Endometrial microvascular endothelial cells (primary cell): Measurements from ENCODE around the gene QKI. TPM values are rescaled to one million over a fixed set of nuclear protein-coding genes. Genes with fewer than 3 reads are reported as not detected.

Experiments used
- in situ Hi-C: cut with HindIII; loops from 2 replicates; pipeline ENCODE4 v1.10.0; 2017; ENCODE audit warnings: low sequenced_read_pairs, low pct_unique_long_range_greater_than_20kb; ENCODE audit errors: inconsistent ontology term
- total RNA-seq: library from RNA; depleted of rRNA; stranded (reverse); fragments of >200 nt; gene quantifications from one replicate; pipeline ENCODE4 v1.2.3, GENCODE V29; 2015; ENCODE audit errors: inconsistent ontology term

QKI gene
- total RNA-seq, 1 donor from 2014 or later = 150 TPM

GRCh38 chr6:163408352-163408991 is 6.0 kb upstream of the QKI start:
- in situ Hi-C loops = loop anchor here (25.0 kb wide), 1 partner anchor 221 kb away; no protein-coding TSS in a partner anchor

- in situ Hi-C loops = loop anchor here (25.0 kb wide), 1 partner anchor 222 kb away; no protein-coding TSS in a partner anchor
These were observed 4.8 kb upstream of the QKI start for GRCh38 chr6:163409712-163410111.

DNA sequence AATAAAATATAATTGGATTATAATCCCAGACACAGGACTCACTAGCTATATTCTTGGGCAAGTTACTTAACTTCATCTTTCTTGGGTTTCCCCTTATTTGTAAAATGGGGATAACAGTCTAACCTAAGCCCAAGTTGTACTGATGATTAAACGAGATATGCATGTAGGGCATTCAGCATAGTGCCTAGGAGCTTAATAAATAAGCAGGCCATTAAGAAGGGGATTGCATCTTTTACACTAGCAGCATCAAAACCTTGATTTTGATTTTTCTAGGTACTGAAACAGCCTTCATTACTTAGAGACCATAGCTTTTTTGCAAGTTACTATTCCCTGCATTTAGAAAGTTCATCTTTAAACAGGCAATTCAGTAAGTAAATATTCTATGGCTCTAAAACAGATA is 2.2 kb upstream of the QKI start:
- in situ Hi-C loops = loop anchor here (25.0 kb wide), 1 partner anchor 225 kb away; no protein-coding TSS in a partner anchor

DNA sequence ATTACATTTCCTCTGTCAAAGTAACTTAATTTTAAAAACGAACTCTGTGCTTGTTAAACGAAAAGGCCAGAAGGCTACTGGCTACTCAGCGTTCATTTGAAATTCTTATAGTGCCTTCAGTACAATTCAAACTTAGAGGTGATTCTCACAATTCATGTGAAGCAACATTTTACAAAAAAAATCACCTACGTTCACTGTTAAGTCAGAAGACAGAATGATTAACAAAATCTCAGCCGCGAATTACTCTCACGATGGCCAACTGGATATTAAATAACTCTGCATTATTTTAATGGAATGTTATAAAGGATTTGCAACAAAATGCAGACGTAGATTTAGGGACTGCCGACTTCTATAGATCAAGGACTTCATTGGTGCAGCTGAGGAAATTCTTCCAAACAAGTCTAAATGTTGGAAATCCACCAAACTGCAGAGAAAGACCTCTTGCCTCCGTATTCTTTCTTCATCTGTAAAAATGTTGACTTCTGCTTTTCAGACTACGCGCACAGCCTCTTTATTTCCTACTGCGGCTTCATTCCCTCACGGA is 1.6 kb upstream of the QKI start:
- in situ Hi-C loops = loop anchor here (25.0 kb wide), 1 partner anchor 226 kb away; no protein-coding TSS in a partner anchor

DNA sequence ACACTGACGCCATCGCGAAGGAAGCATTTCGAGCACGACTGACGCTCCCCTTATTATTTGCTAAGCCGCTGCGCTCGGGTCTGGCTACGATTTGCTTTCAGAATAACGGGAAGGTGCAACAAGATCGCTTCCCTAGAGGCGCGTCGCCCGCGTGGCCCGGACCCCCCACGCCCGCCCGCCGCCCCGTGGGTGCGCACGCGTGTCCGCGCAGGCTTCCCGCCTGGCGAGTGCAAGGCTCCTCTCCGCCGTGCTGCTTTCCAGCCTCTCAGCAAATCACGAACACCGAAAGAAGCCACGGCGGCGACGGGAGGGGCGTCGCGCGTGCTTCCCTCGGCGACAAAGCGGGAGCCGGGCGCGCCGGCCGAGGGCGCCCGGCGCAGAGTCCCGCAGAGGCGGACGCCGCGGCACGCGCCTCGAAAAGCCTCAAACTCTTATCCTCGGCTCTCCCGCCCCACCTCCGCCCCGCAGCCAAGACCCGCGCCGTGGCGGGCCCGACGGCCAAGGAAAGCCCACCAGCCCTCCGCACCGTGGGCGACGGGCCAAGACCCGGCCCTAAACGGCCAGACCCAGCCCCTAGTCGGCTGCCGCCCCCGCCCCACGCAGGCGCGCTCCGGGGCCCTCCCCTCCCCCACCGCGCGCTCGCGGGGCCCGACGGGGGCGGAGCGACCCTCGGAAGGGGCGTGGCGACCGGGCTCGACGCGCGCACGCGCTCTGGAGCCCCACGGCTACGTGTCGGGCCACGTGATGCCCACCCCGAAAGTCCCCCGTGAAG is 987 bp upstream of the QKI start:
- in situ Hi-C loops = loop anchor here (25.0 kb wide), 1 partner anchor 226 kb away; no protein-coding TSS in a partner anchor

DNA sequence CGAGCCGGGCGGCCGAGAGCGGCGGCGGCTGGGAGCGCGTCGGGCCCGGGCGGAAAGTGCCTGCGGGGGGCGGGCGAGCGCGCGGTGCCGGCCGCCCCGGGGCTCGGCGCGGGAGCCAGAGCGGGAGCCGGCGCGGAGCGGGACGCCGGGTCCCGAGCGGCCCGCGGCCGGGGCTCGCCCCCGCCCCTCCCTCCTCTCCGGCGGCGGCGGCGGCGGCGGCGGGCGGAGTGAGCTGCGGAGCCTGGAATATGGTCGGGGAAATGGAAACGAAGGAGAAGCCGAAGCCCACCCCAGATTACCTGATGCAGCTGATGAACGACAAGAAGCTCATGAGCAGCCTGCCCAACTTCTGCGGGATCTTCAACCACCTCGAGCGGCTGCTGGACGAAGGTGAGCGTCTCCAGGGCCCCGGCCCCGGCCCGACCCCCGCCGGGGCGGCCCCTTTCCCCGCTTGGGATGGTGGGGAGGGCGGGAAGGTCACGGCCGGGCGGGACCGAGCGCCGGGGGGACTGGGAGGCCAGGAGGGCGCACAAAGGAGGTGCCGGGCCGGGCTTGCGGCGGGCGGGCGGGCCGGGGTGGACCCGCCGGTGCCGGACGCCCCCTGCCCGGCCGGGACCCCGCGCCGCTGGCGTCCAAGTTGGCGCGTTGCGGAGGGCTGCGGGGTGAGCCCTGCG is 565 bp downstream of the QKI start:
- in situ Hi-C loops = loop anchor here (25.0 kb wide), 1 partner anchor 228 kb away; no protein-coding TSS in a partner anchor

DNA sequence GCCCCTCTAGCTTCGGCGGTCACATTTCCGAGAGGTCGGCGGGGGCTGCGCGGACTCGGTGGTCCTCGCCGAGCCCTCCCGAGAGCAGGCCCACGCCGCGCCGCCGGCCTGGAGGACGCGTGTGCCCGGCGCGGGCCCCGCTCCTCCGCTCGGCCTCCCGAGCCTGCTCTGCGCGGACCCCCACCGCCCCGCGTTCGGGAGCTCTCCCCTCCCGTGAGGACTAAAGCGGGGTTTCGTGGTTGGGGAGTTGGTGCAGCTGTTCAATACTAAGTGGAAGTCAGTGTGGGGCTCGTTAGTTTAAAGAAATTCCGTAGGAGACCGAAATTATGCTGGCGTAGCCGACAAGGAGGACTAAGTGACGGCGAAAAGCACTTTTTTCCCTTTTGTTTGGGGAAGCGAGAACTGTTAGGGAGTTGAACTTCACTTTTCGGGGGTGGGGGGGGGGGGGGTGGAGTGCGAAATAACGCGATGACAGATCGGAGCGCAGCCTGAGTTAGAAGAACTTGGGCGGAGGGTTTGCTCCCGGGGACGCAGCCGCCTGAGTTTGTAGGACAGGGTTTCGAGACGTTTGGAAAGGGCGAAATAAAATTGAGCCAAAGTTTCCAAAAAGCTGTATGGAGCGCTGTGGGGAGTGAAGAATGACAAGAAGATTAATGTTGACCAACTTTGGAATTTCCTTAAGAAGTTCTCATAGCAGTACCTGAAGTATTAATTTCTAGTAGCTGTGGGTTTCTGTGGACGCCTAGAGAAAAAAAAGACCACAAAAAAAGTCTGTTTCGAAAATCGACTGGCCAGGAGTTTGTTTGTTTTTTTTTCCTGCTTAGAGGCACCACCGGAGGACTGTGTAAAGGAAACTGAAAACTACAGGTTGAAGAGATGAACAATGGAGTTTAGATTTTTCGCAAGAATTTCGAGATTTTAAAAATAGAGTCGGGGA is 1.4 kb downstream of the QKI start:
- in situ Hi-C loops = loop anchor here (25.0 kb wide), 1 partner anchor 229 kb away; no protein-coding TSS in a partner anchor

- in situ Hi-C loops = loop anchor here (25.0 kb wide), 1 partner anchor 229 kb away; no protein-coding TSS in a partner anchor
These were observed 2.2 kb downstream of the QKI start for GRCh38 chr6:163416557-163417253.

DNA sequence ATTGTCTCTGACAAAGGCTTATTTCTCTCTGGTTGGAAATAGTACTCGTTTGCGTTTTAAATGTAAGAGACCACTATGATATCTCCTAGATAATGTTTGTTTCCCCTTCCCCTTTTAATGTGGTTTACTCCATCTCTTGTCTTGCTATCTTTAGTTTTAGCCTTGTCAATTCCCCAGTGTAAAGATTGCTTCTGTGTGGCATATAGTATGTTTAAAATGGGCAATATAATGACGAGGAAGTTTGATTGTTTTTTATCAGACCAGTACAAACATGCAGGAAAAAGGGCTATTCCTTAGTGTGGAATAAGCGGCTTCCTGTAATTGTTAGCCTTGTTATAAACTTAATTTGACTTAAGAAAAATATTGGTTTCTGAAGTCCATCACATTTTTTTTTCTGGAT is 3.1 kb downstream of the QKI start:
- in situ Hi-C loops = loop anchor here (25.0 kb wide), 1 partner anchor 230 kb away; no protein-coding TSS in a partner anchor

DNA sequence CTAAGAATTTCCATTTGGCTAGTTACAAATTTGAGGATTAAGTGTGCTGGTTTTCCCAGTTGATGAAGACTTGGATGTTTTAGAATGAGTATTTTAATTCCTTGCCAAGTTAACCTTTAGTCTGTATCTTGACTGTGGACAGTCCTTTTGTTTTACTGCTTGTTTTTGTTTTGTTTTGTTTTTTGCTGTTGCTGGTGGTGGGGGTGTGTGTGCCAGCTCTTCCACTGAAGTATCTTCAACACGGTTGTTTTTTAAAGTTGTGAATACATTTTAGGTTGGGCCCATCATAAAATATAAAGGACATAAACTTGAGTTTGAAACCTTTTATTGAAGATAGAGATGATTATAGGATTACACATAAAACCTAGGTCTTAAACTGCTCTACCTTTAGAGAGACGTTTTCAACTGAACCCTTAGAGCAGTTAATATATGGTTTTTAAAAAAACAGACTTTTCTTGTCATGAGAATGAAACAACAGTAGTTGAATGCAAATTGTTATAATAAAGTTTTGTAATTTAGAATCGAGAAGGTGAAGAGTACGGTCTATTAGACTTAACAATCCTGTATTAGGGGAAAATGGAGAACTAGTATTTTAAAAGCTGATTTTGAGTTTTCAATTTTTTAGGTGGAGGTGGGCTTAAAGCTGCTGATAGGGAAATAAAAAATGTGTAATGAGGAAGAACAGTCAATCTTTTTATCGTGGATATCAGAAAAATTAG is 4.0 kb downstream of the QKI start:
- in situ Hi-C loops = loop anchor here (25.0 kb wide), 1 partner anchor 231 kb away; no protein-coding TSS in a partner anchor

DNA sequence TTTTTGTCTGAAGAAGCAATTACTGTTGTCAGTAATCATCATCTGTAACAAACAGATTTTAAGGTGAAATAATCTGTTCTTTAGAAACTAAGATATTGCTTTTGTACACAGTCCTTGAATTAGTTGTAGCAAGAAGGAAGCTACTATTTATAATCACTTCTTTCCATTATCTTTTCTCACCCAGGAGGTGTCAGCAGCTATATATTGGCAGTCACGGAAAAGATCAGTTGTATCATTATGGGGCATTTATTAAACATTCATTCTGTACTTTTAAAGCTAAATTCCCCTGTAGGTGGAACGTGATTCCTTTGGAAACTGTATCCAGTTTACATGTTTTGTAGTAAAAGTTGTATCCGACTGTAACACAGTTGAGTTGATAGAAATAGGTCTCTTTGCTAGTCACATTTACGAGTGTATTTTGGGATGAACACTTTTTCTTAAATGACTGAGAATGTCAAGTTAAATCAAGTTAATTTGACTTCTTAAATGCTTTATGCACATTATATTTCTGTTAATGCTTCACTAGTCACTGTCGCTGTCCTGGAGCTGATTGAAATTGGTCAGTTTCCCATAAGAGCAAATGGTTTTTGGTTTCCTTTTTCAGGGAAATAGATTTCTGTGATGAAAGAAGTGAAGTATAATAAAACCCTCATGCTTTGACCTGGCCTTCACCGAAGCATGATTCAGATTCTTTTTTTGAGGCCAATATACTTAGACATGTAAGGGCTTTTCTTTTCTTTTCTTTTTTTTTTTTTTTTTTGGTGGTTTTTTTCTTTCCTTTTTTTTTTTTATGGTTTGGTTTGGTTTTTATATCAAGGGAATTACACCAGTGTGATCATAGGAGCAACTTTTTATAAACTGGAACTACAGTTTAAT is 5.1 kb downstream of the QKI start:
- in situ Hi-C loops = loop anchor here (25.0 kb wide), 1 partner anchor 232 kb away; no protein-coding TSS in a partner anchor

DNA sequence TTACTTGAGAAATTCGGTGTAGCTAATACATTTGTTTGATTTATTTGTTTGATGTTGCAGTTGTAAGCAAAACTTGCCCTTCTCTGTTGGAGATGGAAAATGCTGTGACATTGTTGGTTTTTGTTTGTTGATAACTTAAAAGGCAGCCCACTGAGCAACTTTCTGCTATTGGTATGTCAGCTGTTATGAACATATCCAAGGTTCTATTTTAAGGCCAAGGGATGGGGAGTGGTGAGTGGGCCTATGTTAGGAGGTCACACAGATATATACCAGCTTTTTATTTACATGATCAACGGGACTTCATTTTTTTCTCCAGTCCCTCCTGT is 5.7 kb downstream of the QKI start:
- in situ Hi-C loops = loop anchor here (25.0 kb wide), 1 partner anchor 233 kb away; no protein-coding TSS in a partner anchor

GRCh38 chr6:163422550-163422949 is 8.0 kb downstream of the QKI start:
- in situ Hi-C loops = loop anchor here (25.0 kb wide), 1 partner anchor 235 kb away; no protein-coding TSS in a partner anchor

GRCh38 chr6:163423696-163424095 is 9.2 kb downstream of the QKI start:
- in situ Hi-C loops = loop anchor here (25.0 kb wide), 1 partner anchor 236 kb away; no protein-coding TSS in a partner anchor

- in situ Hi-C loops = no loop called here
These were observed 13.2 kb downstream of the QKI start for GRCh38 chr6:163427498-163428254.
